Measurements from ENCODE around the gene TERT.

DNA sequence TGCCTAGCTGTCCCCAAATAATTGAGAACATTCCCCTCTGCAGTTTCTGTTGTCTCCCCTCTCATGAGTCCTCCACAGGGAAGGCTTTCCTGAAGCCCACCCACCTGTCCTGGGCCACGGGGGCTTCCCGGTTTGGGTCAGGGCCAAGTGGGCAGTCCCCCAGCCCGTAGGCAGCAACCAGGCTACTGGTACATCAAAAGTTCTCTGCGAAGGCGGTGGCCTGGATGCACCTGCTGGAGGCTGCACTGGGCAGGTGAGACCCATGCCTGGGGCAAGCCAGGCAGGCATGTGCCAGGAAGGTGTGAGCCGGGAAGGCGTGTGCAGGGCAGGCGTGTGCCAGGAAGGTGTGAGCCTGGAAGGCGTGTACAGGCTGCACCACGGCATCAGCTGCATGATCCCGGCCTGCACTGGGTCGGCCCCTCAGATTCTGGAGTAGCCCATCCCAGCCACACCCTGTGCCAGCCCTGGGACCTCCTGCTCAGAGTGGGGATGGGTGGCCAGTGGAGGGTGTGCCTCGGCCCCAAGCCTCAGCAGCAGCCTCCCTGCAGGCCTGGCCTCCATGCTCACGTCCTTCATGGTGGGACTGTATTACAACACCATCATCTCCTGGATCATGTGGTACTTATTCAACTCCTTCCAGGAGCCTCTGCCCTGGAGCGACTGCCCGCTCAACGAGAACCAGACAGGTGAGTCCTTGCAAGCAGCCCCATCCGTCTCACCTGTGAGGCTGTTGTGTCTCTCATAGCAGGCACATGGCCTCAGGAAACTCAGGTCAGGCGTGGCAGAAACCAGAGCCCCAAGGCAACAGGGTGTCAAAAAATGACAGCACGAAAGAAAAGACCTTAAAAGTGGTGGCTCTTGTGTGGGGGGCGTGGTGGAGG lies 84.7 kb downstream of the TERT start:
- TF ChIP-seq, protein P1, sequence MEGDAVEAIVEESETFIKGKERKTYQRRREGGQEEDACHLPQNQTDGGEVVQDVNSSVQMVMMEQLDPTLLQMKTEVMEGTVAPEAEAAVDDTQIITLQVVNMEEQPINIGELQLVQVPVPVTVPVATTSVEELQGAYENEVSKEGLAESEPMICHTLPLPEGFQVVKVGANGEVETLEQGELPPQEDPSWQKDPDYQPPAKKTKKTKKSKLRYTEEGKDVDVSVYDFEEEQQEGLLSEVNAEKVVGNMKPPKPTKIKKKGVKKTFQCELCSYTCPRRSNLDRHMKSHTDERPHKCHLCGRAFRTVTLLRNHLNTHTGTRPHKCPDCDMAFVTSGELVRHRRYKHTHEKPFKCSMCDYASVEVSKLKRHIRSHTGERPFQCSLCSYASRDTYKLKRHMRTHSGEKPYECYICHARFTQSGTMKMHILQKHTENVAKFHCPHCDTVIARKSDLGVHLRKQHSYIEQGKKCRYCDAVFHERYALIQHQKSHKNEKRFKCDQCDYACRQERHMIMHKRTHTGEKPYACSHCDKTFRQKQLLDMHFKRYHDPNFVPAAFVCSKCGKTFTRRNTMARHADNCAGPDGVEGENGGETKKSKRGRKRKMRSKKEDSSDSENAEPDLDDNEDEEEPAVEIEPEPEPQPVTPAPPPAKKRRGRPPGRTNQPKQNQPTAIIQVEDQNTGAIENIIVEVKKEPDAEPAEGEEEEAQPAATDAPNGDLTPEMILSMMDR (conservative IDR thresholded peaks at IDR 0.05 in 1 of 2, IDR thresholded peaks at IDR 0.05 in 1 of 2; ENCODE audit: extremely low read depth in 1 of 2, insufficient read depth in 1 of 2, low read depth in 1 of 2, low read length in 2 of 2), result no peak
- TF ChIP-seq EZH2 (IDR thresholded peaks at IDR 0.05; ENCODE audit: borderline replicate concordance, low read length), result no peak

All from mammary epithelial cell (primary cell).